C4-2B (cell line): ENCODE measurements around the gene D2HGDH.

ENCODE experiments used
- CTCF ChIP-seq: fragments of 450-650 bp; conservative IDR thresholded peaks from 2 replicates; pipeline ENCODE4 v1.5.1; 2017; ENCODE audit warnings: mild to moderate bottlenecking
- ZFX ChIP-seq: fragments of 450-650 bp; IDR thresholded peaks from 2 replicates; pipeline ENCODE4 v1.6.1; 2017

- TF ChIP-seq CTCF, result no peak
- TF ChIP-seq ZFX, result peak; percentile 50; the same call in 1 of the 2 replicates
These were observed at the start of gene D2HGDH for GRCh38 chr2:241734467-241735208.
